A673 (cell line): ENCODE results near the gene THAP6. TPM values are rescaled to one million over a fixed set of nuclear protein-coding genes. Genes with fewer than 3 reads are reported as not detected.

Experiments
- BruUV-seq: library from RNA; stranded (reverse); fragments of 400-500 nt; replicated peaks from 2 replicates; lab custom pipeline; 2021; lab: Mats Ljungman, UMichigan
- CTCF ChIA-PET: fragments of 300-600 bp; sonication (Branson Sonifier 250); formaldehyde crosslinking; loops from one replicate; lab custom pipeline; 2022; ENCODE audit warnings: antibody characterized with exemption; lab: Charles Lee
- POLR2A ChIA-PET: fragments of 300-600 bp; sonication (Branson Sonifier 250); formaldehyde crosslinking; loops from one replicate; lab custom pipeline; 2022; ENCODE audit warnings: antibody characterized with exemption; ENCODE audit not compliant: low non-redundant PET; lab: Charles Lee
- DNase-seq: peaks from one replicate; pipeline ENCODE4 v3.0.0-alpha.2; 2015; ENCODE audit warnings: low spot score
- H3K27ac ChIP-seq: fragments of 200-600 bp; sonication (generic); 2 replicates; pipeline ENCODE4 v1.5.1; 2016; ENCODE audit warnings: mixed run types, low read depth, mild to moderate bottlenecking, mixed read lengths, antibody characterized with exemption, low read length; ENCODE audit not compliant: poor library complexity, severe bottlenecking
- H3K27me3 ChIP-seq: fragments of 200-600 bp; sonication (generic); replicated peaks from 2 replicates; pipeline ENCODE4 v1.6.1; 2017; ENCODE audit warnings: mixed run types, low read depth, mild to moderate bottlenecking, mixed read lengths, antibody characterized with exemption, low read length; ENCODE audit not compliant: insufficient read depth, poor library complexity
- H3K36me3 ChIP-seq: fragments of 200-600 bp; sonication (generic); 2 replicates; pipeline ENCODE4 v1.6.1; 2016; ENCODE audit warnings: mixed run types, mild to moderate bottlenecking, mixed read lengths, antibody characterized with exemption, low read length; ENCODE audit not compliant: insufficient read depth, poor library complexity, severe bottlenecking
- H3K4me1 ChIP-seq: fragments of 200-600 bp; sonication (generic); 2 replicates; pipeline ENCODE4 v1.6.1; 2017; ENCODE audit warnings: mixed run types, mild to moderate bottlenecking, mixed read lengths, antibody characterized with exemption, low read length; ENCODE audit not compliant: insufficient read depth, poor library complexity, severe bottlenecking
- H3K4me3 ChIP-seq: fragments of 200-600 bp; sonication (generic); 2 replicates; pipeline ENCODE4 v1.5.1; 2016; ENCODE audit warnings: low read depth, mixed run types, mild to moderate bottlenecking, mixed read lengths, low read length; ENCODE audit not compliant: poor library complexity, severe bottlenecking
- H3K9me3 ChIP-seq: fragments of 200-600 bp; sonication (generic); 2 replicates; pipeline ENCODE4 v1.6.1; 2016; ENCODE audit warnings: mixed run types, low read depth, mild to moderate bottlenecking, mixed read lengths, antibody characterized with exemption, low read length; ENCODE audit not compliant: poor library complexity, severe bottlenecking
- EZH2 ChIP-seq: fragments of 200-600 bp; sonication (generic); IDR thresholded peaks from 2 replicates; pipeline ENCODE4 v1.6.1; 2017; ENCODE audit warnings: borderline replicate concordance, low read depth, mild to moderate bottlenecking, mixed read lengths, antibody characterized with exemption, low read length; ENCODE audit not compliant: poor library complexity, severe bottlenecking
- intact Hi-C: fragments of 100-400 bp; cut with micrococcal nuclease; formaldehyde crosslinking; loops from one replicate; pipeline ENCODE4 v1.10.0; 2022; ENCODE audit not compliant: unreplicated experiment
- total RNA-seq: library from RNA; stranded (reverse); gene quantifications from 2 replicates; pipeline ENCODE4 v1.2.3, GENCODE V29; 2021
- TF ChIP-seq, protein P1 (sequence below): fragments of 300-800, 200-600 bp; sonication (generic); conservative IDR thresholded peaks from 2 replicates; pipeline ENCODE4 v1.5.1; 2017; ENCODE audit warnings: low read depth, mild to moderate bottlenecking, antibody characterized with exemption, low read length, moderate library complexity, mixed read lengths

THAP6 gene
- total RNA-seq, 1 experiment from 2014 or later, result 13.7 TPM

DNA sequence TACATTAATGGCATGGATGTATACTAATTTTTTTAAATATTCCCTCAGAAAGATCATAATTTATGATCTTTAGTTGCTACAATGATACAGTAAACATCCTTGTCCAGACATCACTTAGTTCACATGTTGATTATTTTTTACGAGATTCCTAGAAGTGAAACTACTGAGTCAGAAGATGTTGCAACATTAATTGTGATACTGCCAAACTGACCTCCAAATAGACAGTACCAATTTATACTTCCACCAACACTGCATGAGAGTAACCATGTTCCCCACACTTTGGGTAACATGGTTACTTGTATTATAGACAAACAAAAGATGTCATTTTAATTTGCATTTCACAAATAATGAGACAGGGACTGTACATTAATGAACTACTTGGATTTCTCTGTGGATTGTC is 19.7 kb upstream of the THAP6 start:
- no peak for DNase-seq
- intact Hi-C loops, result no loop called here
- POLR2A ChIA-PET, result no interaction called here
- CTCF ChIA-PET, result no interaction called here
- Histone ChIP-seq H3K36me3 (peaks cover 20% of the 10 kb centered on the region), H3K4me3 (no peak overlapping the region), H3K27me3 (no peaks in the 10 kb centered on the region), H3K9me3 (peaks cover 6% of the 10 kb centered on the region), H3K27ac (no peak overlapping the region), H3K4me1 (no peaks in the 10 kb centered on the region)
- BruUV-seq, result no TSS peak
- TF ChIP-seq, protein P1, sequence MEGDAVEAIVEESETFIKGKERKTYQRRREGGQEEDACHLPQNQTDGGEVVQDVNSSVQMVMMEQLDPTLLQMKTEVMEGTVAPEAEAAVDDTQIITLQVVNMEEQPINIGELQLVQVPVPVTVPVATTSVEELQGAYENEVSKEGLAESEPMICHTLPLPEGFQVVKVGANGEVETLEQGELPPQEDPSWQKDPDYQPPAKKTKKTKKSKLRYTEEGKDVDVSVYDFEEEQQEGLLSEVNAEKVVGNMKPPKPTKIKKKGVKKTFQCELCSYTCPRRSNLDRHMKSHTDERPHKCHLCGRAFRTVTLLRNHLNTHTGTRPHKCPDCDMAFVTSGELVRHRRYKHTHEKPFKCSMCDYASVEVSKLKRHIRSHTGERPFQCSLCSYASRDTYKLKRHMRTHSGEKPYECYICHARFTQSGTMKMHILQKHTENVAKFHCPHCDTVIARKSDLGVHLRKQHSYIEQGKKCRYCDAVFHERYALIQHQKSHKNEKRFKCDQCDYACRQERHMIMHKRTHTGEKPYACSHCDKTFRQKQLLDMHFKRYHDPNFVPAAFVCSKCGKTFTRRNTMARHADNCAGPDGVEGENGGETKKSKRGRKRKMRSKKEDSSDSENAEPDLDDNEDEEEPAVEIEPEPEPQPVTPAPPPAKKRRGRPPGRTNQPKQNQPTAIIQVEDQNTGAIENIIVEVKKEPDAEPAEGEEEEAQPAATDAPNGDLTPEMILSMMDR, result no peak
- no peak for TF ChIP-seq EZH2

DNA sequence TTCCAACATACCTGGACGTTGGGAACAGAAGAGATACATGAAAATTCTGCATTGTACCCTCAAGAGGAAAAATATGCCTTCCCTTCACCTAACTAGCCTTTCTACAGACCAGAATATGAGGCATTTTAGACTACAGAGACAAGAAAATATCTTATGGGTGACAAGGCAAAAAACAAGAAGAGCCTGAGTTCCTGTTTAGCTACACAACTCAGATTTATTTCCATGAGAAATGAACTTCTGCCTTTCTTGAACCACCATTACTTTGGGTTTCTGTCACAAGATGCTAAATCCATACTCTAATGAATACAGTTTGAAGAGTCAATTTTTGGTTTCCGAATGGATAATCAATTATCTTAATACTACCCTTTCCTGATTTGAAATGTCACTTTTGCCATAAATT is 18.8 kb upstream of the THAP6 start:
- intact Hi-C loops, result no loop called here
- DNase-seq, result no peak
- ChIA-PET POLR2A (no interaction called here), CTCF (no interaction called here)
- TF ChIP-seq, protein P1, result no peak
- no peak for TF ChIP-seq EZH2
- peaks cover 12% of the 10 kb centered on the region for H3K36me3 ChIP-seq
- peaks cover 6% of the 10 kb centered on the region for H3K9me3 ChIP-seq
- no peaks in the 10 kb centered on the region for H3K4me1 ChIP-seq
- no peak overlapping the region for H3K4me3 ChIP-seq
- BruUV-seq, result no TSS peak
- no peak overlapping the region for H3K27ac ChIP-seq
- H3K27me3 ChIP-seq, result no peaks in the 10 kb centered on the region

DNA sequence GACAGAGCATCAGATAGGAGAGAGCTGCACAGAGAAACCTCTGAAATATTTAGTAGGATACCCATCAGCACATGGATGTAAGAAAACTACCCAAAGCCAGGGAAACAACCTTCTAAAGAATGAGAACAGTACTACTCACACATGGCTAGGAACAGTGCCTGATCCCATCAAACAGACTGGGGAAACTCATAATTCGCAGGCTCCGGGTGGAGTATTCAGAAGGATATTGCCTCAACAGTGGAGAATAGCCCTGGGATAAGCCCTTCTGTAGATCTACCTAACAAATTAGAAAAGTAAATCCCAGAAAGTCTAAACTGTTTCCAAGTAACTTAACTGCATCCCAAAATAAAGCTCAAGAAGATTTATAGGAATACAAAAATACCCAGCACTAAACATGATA is 17.9 kb upstream of the THAP6 start:
- intact Hi-C loops, result no loop called here
- peaks cover 11% of the 10 kb centered on the region for H3K36me3 ChIP-seq
- peaks cover 6% of the 10 kb centered on the region for H3K9me3 ChIP-seq
- POLR2A ChIA-PET, result no interaction called here
- no peak overlapping the region for H3K4me3 ChIP-seq
- no peaks in the 10 kb centered on the region for H3K27me3 ChIP-seq
- no peak overlapping the region for H3K27ac ChIP-seq
- TF ChIP-seq, protein P1, result no peak
- no peak for TF ChIP-seq EZH2
- no TSS peak for BruUV-seq
- no peaks in the 10 kb centered on the region for H3K4me1 ChIP-seq
- CTCF ChIA-PET, result no interaction called here
- no peak for DNase-seq
